NCI-H2196 treated with DMSO at 0.1 percent for 48 hours (cell line): ENCODE measurements around the gene SLC22A4.
A peak's percentile ranks its signal among the peaks of the same experiment; 100 is the strongest.

Experiments
- DNase-seq: peaks from one replicate; lab custom pipeline; 2025; ENCODE audit not compliant: unreplicated experiment; lab: John Stamatoyannopoulos, UW

The SLC22A4 gene

DNA sequence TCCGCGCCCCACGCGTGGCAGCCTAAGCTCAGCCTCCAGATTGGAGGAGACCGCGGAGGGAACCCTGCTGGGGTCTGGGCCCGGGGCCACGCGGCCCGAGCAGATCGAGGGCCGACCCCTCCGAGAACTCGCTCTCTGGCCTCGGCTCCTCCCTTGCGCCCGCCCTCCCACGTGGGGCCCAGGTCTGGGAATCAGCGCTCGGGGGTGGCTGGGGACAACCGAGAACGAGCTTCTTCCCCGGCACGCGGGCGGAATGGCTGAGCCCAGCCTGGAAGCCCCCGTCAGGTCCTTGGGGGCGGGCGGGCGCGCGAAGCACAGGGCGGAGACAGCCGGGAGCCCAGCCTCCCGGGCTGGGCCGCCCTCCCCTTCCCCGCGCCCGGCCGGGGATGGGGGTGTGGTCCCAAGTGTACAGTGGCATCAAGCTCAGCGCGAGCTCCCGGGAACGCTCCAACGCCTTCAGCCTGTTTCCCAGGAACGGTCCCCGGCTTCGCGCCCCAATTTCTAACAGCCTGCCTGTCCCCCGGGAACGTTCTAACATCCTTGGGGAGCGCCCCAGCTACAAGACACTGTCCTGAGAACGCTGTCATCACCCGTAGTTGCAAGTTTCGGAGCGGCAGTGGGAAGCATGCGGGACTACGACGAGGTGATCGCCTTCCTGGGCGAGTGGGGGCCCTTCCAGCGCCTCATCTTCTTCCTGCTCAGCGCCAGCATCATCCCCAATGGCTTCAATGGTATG is at the start of gene SLC22A4:
Gene SLC22A4 (plus strand): TSS at position 403 of the 736 bp plus-strand sequence. CDS start 223 bp downstream, at position 626.
- peak; percentile 77 for DNase-seq

DNA sequence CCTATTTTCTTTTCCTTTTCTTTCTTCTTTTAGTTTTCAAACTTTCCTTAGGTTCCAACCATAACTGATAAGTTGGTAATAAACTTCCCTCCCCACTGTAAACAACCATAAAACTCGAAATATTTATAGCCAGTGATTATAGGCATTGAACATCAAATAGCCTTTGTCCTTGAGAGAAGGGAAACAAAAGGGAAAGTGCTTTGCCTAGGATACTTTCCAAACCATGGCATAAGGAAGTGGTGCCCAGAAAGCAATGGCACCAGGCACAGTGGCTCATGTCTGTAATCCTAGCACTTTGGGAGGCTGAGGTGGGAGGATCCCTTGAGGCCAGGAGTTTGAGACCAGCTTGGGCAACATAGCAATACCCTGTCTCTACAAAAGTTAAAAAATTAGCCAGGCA is 48.6 kb upstream of the SLC22A4 start:
- DNase-seq: no peak

DNA sequence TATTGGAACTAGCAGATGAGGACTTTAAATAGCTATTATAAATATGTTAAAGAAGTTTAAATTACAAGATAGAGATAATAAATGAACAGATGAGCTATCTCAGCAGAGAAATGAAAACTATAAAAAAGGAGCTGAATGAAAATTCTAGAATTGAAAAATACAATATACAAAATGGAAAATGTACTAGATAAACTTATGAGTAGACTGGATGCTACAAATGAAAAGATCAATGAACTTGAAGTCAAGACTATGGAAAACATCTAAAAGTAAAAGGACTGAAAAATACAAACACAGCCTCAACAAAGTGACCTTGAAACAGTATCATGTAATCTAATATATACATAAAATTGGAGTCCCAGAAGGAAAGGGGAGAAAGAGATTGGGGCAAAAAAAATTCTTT is 47.4 kb upstream of the SLC22A4 start:
- DNase-seq: no peak

DNA sequence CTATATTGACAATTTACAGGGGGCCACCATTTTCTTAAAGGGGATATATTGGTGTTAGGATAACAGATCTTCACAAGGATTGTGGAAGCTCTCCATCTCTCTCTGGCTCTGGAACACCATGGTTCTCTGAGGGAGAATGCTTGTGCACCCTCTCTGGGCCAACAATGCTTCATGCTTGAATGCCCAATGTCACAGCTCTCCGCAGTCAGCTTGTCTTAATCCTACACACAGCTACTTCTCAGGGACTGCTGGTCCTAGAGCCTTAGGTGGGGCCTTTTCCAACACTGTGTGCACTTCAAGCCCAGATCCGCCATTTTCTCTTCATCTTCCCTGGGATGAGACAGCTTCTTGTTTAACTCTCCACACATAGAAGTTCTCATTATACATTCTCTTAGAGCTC is 43.6 kb upstream of the SLC22A4 start:
- DNase-seq: no peak

DNA sequence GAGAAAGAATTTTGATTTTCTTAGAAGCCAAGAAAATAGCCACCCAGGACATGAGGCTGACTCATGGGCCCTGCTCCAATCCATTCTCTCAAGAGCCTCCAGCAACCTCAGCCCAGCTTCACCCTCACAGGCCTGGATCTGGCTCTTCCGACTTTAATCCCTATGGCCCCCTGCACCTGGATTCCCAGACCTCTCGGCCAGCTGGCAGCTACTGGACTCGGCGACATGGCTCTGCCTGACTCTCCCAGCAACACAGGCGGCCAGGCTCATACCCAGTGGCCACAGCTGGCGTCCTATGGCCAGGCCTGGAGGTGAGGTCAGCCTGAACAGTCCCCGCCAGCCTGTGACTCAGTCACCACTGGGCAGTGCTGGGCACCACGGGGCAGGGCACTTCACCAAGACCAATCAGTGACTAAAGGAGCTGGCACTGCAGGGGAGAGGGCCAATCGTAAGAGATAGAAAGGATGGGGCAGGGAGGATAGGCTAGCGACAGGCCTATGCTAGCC is 42.9 kb upstream of the SLC22A4 start:
- no peak for DNase-seq

DNA sequence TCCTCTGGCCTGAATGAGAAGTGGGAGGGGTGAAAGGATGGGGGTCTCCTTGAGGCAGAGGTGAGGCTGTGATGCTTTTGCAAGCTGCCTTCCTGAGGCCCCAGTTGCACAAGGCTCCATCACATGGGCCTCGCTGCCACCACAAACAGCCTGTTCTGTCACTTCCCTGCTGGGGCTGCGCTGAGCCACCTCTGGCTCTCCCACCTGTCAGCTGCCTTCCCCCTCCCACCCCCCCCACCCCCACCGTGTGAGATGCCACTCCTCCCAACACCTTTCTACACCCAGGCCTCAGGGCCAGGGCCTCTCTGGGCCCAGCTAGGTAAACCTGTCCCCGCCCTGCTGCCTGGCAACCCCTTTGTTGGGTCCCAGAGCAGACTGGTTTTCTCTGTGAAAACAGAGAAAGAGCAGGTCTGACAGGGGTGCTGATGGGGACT is 41.2 kb upstream of the SLC22A4 start:
- DNase-seq: no peak

DNA sequence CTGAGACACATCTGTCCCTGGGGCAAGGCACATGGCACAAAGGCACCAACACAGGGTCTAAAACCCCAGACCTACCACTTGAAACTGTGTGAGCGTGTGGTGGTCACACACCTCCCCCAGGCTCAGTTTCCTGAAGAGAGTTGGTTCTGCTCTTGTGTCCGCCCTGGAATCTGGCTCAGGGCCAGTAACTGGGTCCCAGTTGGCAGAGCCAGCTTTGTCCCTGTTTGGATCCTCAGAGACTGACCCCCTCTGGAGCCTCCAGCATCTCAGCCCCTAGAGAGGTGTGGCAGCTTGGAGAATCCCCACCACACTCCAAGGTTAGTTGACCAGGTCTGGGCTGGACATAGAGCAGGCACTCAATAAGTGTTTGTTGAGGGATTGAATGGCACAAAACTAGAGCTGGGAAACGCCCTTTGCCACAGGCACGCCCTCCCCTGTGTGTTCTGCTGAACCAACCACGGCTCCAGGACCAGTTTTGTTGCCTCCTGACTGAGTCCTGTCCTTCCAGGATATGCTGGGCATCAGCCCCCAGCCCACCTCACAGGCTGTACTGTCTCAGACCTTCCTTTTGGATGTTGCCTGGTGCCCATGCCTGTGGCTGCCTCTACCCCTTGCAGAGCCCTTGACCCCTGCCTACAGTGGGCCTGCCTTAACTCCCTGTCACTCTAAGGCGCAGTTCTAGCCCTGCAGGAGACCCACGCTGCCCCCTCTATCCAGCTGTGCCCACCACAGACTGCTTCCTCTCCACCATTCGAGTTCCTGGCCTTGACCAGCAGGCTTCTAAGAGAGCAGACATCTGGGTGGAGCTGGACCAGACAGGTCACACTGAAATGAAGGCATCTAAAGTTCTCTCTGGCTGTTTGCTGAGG is 40.5 kb upstream of the SLC22A4 start:
- no peak for DNase-seq

DNA sequence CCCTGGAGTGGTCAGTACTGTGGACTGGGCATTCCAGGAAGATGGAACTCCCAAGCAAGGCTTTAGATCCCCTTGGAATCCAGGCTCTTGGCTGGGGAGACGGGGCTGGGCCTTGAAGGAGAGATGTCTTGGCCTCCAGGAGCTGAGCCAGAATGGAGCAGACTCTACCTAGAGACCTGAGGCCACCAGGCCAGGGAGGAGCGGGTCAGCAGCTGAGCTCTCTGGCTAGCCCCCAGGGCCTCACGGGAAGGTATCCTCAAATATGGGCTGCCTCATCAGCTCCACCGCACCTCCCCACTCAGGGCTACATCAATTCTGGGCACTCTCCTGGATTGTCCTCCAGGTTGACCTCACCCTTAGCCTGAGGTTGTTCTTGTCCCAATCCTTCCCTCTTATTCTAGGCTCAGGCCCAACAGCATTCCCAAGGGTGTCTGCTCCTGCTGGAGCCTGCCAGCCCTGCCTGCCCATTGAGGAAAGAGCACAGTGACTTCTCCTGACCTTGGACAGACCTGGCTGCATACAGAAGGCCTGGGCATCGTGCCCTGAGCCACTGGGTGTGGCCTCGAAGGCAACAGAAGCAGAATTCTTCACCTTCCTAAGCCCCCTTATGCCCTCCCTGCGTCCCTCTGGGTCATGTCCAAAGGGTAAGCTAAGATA is 39.7 kb upstream of the SLC22A4 start:
- DNase-seq: no peak

DNA sequence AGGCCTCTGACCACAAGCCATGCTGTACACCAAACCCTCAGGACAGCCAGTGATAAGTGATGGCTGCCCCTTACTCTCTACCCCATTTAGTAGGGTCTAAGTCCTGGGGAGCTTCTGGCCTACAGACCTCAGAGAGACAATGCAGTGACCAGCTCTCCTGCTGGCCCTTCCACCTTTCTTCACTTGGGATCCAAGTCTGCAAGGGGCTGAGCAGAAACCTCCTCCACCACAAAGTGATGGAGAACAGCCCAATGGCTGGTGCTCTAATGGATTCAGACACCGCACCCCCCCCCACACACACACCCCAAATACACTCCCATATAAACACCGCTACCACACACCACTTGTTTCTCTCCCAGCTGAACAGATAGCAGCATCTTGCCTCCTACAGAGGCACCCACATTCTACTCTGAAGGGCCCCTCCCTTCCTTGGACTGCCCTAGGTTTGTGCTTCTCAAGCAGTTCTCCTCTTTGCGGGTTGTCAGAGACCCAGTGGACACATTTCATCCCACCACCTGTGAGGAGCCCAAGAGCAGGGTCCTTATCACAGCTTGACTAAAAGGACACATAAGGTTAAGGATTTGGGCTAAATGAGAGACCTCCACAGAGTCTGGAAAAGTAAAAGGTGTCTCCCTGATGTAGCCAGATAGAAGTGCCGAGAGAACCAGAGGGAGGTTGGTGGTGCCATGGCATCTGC is 38.0 kb upstream of the SLC22A4 start:
- no peak for DNase-seq

DNA sequence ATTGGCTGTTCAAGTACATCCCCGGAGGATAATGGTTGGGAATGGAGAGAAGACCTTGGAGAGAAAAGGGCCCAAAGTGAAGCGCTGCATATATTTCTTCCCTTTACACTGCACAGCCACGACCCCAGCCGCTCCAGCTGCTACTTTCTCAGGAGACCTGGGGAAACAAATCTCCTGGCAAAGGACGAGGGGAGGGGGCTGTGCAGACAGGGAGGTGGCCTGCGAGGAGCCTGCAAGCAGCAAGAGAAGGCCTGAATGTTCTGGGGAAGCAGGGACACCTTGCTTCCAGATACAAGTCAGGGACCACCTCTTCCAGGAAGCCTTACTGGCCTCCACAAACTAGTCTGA is 37.4 kb upstream of the SLC22A4 start:
- DNase-seq: no peak

DNA sequence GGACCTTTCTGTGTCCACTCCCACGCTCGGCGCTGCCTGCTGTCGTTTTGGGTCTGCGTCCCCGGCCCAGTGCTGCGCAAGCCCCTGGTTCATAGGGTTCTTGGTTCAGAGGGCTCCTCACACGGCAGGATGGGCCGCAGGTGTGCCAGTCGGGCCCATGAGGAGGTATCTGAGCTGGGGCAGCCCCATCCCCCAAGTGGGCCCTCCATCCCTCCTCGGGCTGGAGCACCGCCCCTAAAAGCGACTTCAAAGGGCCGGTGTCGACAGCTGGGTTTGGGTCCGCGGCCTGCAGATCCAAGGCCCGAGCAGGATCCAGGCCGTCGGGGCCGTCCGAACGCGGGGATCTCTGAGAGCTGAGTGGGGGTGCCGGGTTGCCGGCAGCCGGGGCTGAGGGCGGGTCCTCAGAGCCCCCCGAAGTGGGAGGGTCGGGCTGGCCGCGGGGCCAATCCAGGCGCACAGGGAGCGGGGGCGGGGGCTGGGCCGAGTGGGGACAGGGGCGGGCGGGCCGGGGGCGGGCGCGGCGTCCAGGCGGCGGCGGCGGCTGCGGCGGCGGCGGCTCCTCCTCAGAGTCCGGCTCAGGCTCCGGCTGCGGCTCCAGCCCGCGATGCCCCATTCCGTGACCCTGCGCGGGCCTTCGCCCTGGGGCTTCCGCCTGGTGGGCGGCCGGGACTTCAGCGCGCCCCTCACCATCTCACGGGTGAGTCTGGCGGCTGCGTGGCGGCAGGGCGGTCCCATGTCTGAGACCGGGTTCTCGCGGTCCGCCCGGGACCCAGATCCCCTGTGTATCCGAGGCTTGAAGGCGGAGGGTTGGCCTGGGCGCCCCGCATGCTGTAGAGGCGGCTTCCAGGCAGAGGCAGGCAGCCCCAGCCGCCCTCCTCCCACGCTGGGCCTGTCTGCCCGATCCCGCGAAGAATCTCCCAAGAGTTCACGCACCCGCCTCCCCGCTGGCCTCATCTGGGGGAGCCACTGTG is 36.8 kb upstream of the SLC22A4 start, which contains the start of gene PDLIM4:
Gene PDLIM4 (plus strand): TSS at position 566 of the 971 bp plus-strand sequence. CDS start 39 bp downstream, at position 605.
- no peak for DNase-seq

DNA sequence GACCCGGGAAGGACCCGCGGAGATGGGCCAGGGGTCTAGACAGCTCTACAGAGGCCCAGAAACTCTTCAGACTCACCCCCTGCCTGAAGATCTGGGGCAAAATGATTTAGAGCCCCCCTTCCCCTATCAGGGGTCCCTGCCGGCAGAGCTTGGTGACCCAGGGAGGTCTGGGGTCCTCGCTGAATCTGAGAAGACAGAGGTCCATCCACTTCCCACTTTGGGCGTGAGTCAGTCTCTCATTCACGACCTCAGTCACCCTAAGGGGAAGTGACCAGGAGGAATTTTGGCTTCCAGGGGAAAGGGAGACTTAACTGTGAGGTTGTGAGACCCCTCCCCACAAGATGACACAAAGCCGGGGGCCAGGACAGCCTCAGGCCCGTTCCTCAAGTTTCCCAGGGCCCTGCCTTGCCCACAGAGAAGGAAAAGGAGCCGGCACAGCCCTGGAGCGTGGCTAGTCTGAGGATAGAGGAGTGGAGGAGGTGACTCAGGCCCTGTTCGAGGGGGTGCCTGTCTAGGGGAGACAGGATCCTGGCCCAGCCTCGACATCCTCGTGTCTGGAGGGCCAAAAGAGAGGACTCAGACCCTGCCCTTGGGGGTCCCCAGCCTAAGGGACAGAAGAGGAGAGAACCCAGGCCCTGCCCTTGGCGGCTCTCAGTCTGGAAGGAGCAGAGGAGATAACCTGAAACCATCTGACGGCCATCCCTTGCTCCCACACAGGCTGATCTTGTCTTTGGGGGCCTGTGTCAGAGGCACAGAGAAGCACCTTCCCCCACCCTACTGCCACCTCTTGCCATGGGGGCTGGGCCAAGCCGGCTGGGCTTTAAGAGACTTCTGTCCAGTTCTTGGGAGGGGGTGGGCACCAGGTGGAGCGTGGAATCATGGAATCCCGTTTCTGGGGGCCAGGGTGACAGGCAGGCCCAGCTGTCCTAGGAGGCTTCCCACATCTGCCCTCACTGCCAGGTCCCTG is 35.8 kb upstream of the SLC22A4 start:
- DNase-seq: no peak

DNA sequence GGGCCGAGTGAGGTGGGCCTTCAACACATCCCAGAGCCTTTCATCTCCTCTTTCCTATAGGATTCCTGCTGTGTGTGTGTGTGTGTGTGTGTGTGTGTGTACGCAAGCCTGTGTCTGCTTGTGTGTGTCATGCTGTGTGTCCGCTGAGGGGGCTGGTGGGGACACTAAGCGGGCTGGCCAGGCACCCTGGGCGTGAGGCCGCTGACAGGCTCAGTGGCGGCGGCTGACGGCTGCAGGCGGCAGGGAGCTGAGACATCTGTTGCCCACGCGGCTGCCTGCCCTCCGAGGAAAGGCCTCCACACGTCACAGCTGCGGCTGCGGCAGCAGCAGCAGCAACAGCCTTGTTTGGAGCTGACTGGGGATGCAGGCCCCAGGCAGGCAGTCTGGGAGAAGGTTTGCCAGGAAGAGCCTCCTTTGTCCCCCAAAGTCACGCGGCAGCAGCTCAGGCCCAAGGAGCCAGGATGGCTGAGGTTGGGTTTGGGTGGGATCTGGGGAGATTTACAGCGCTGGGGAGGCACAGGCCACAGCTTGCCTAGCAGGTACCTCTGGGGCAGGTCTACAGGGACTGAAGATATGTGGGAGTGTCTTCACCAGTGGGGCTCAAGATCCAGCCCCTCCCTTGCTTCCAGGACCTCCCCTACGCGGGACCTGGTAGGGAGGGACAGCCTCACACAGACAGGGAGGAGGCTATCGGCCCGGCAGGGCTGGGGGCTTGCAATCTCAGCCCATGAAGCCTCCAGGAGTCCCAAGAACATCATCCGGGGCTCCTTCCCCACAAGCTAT is 34.9 kb upstream of the SLC22A4 start:
- no peak for DNase-seq

DNA sequence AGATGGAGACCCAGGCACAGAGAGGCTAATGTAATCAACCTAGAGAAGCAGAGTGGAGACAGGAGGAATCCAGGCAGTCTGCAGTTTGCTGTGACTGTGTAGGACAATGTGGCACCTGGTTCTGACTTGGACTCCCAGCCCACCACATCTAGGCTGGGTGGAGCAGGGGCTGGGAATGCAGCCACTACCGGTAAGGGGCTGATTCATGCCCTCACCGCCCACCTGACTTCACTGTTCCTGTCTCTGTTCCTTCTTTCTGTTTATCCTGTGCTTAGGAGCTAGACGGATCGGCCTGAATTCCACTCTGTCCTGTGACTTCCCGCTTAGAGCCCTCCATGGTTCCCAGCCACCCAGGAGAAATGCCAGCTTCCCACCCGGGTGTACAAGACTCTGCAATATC is 34.1 kb upstream of the SLC22A4 start:
- no peak for DNase-seq

DNA sequence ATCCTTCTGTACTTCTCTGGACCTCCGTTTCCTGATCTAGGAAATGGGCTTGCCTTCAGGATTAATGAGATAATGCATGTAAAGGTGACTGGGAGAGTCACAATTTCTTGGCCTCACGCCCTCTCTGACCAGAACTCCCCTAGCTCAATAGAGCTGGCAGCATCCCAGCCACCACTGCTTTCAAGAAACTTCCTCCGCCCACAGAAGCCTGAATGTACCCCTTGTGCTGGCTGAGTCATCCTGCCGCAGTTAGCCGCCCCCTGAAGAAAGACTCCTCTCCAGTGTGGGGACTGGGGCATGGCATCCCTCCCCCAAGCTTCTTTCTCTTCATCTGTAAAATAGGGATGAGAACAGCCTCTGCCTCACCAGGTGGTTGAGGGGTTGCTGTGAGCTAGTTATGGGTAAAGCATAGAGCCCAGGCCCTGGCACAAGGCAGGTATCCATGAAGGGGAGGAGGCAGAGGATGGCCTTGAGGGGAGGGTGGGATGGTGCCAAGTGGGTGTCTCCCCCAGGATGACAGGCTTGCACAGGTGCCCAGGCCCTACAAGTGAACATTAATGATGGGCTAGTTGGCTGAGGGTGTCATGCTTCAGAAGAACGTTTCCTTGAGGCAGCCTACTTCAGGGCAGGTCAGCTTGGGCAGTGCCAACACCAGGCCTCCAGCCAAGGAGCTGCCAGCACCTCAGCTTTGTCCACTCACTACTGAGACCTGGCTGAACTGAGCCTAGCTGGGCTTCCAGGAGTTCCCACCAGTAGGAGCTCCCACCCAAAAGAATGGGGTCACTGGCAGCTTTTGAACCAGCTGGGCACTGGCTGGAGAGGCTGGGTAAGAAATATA is 33.3 kb upstream of the SLC22A4 start:
- no peak for DNase-seq

DNA sequence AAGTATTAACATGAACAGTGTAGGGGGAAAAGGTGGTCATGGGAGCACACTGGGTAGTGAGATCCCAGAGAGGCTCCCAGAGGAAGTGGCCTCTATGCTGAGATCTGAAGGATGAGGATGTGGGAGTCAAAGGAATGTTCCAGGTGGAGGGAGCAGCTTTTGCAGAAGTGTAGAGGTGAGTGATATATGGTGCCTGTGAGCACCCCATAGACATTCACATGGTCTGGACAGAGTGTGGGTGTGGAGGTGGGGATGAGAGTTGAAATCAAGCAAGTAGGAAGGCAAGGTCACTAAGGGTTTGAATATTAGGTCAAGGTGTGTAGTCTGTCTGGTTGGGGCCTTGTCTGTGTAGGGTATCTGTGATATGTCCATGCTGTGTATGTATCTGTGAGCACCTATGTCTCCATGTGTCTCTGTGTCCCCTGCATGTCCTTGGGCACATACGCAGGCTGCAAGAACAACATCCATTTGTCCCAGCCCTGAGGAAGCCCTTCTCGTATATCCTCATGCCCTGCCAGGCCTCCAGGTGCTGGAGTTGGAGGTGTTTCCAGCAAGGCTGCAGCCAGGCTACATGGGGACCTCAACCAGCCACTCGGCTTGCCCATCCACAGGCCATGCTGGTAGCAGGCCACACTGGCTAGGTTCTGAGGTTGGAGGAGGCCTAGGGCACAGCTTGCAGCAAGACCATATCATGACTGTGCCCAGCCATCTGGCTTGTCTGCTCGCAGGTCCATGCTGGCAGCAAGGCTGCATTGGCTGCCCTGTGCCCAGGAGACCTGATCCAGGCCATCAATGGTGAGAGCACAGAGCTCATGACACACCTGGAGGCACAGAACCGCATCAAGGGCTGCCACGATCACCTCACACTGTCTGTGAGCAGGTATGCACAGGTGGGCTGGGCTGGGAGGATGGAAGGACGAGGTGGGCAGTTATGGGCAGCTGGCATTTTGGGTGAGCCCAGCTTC is 32.0 kb upstream of the SLC22A4 start:
- DNase-seq: no peak
